AG04450 (cell line): ENCODE data around the gene GRM8. TPM values are rescaled to one million over a fixed set of nuclear protein-coding genes. Genes with fewer than 3 reads are reported as not detected.

Source experiments
- CTCF ChIA-PET: fragments of 300-600, 350-600 bp; formaldehyde crosslinking; extraction: SDS; loops from one replicate; lab custom pipeline; 2022; ENCODE audit warnings: antibody characterized with exemption, inconsistent platforms; lab: Charles Lee
- POLR2A ChIA-PET: fragments of 350-600 bp; formaldehyde crosslinking; extraction: SDS; loops from one replicate; lab custom pipeline; 2021; ENCODE audit warnings: antibody characterized with exemption, inconsistent platforms; lab: Yijun Ruan, JAX
- DNase-seq: peaks from one replicate; pipeline ENCODE4 v3.0.0-alpha.2; 2011; ENCODE audit warnings: low read depth, low spot score
- H3K27ac ChIP-seq: one replicate; pipeline ENCODE4 v1.5.1; 2012; ENCODE audit warnings: low read depth, low read length, control low read depth
- H3K27me3 ChIP-seq: one replicate; pipeline ENCODE4 v1.6.0; 2012; ENCODE audit warnings: low read length; ENCODE audit not compliant: control insufficient read depth, insufficient read depth
- H3K4me3 ChIP-seq: 2 replicates; pipeline ENCODE4 v1.5.1; 2011; ENCODE audit warnings: mild to moderate bottlenecking, low read depth, low read length, control low read depth
- H3K9me3 ChIP-seq: 2 replicates; pipeline ENCODE4 v1.5.1; 2012; ENCODE audit warnings: low read length; ENCODE audit not compliant: control insufficient read depth, insufficient read depth
- CTCF ChIP-seq: IDR thresholded peaks from 2 replicates; pipeline ENCODE4 v1.5.1; 2011; ENCODE audit warnings: low read depth, low read length, control low read depth, inconsistent platforms
- polyA plus RNA-seq: library from polyadenylated mRNA; depleted of rRNA; stranded (reverse); fragments of >200 nt; gene quantifications from 2 replicates; pipeline ENCODE4 v1.2.3, GENCODE V29; 2011

GRM8 gene
- polyA plus RNA-seq, 1 experiment, result not detected

GRCh38 chr7:127081539-127081938 lies 171.2 kb downstream of the GRM8 start:
- CTCF ChIA-PET, result no interaction called here
- POLR2A ChIA-PET, result no interaction called here
- no peak overlapping the region for H3K27ac ChIP-seq
- no peaks in the 10 kb centered on the region for H3K27me3 ChIP-seq
- no peak for DNase-seq
- H3K4me3 ChIP-seq, result no peak overlapping the region
- H3K9me3 ChIP-seq, result peaks cover 4% of the 10 kb centered on the region; the same call in 1 of the 2 replicates
- TF ChIP-seq CTCF, result no peak

DNA sequence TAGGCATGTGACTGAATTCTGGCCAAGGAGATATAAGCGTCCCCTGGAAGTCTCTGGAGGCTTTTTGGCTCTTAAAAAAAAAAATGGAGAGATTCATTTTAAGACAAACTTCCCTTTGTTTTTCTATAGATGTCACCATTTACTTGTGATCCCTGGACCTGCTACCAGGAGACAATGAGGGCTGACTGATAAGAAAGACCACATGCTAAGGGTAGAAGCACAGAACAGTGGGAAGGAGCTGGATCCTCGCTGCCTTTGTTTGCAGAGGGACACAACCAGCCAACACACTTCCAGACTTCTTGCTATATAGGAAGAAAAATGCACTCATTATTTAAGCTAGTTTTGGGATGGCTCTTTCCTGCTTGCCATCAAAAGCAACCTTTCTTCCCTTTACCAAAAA lies 172.2 kb downstream of the GRM8 start:
- no peak for DNase-seq
- ChIA-PET CTCF (no interaction called here), POLR2A (no interaction called here)
- no peak overlapping the region for H3K4me3 ChIP-seq
- H3K9me3 ChIP-seq, result peaks cover 3% of the 10 kb centered on the region; the same call in 1 of the 2 replicates
- H3K27ac ChIP-seq, result no peak overlapping the region
- no peaks in the 10 kb centered on the region for H3K27me3 ChIP-seq
- no peak for TF ChIP-seq CTCF

GRCh38 chr7:127066974-127067373 lies 185.8 kb downstream of the GRM8 start:
- DNase-seq, result no peak
- H3K27me3 ChIP-seq, result no peaks in the 10 kb centered on the region
- CTCF ChIA-PET, result no interaction called here
- no peak overlapping the region for H3K27ac ChIP-seq
- POLR2A ChIA-PET, result no interaction called here
- H3K4me3 ChIP-seq, result no peak overlapping the region
- TF ChIP-seq CTCF, result no peak
- peaks cover 9% of the 10 kb centered on the region for H3K9me3 ChIP-seq

DNA sequence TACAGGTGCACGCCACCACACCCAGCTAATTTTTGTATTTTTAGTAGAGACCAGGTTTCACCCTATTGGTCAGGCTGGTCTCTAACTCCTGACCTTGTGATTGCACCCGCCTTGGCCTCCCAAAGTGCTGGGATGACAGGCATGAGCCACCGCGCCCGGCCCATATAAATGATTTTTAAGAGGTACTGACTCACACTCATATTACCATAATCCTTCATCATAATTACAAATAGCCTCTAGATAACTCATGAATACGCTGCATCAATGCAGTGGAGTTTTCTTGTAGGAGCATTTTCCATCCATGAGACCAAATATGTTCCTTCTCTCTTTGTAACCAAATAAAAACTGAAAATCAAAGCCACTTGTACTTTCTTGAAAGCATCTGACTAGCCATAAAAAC lies 193.3 kb downstream of the GRM8 start:
- no peak for DNase-seq
- CTCF ChIA-PET, result no interaction called here
- Histone ChIP-seq H3K9me3 (peaks cover 9% of the 10 kb centered on the region), H3K27ac (no peak overlapping the region), H3K4me3 (no peak overlapping the region), H3K27me3 (no peaks in the 10 kb centered on the region)
- no peak for TF ChIP-seq CTCF
- POLR2A ChIA-PET, result no interaction called here

DNA sequence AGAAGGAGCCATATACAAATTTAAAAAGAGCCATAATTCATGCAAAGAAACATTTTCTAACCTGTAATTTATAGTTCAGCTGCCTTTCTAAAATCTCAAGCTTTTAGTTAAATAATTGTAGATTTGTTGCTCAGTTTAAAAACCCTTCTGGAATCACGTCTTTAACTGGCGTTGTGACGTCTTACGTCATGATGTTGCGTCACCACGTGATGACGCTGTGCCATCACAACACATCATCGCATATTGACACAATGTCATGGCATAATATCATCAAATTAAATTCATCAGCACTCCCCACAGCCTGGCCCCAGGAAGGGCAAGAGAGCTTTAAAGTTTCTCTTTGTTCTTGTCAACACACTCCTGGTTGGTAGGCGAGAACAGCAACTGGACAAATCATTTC lies 194.8 kb downstream of the GRM8 start:
- Histone ChIP-seq H3K27ac (no peak overlapping the region), H3K9me3 (peaks cover 4% of the 10 kb centered on the region), H3K27me3 (no peaks in the 10 kb centered on the region), H3K4me3 (no peak overlapping the region)
- TF ChIP-seq CTCF, result no peak
- ChIA-PET CTCF (interaction anchor here (1.1 kb wide), 1 partner anchor 115 kb away, joined by 3 read pairs; no protein-coding TSS in a partner anchor), POLR2A (no interaction called here)
- DNase-seq, result no peak
